ENCODE data around the gene CIBAR2. TPM values are rescaled to one million over a fixed set of nuclear protein-coding genes. Genes with fewer than 3 reads are reported as not detected.

CIBAR2 gene
- total and polyA plus RNA-seq, 2 donors (not counting 1 experiment from before 2014, with no cell fraction given): not detected

DNA sequence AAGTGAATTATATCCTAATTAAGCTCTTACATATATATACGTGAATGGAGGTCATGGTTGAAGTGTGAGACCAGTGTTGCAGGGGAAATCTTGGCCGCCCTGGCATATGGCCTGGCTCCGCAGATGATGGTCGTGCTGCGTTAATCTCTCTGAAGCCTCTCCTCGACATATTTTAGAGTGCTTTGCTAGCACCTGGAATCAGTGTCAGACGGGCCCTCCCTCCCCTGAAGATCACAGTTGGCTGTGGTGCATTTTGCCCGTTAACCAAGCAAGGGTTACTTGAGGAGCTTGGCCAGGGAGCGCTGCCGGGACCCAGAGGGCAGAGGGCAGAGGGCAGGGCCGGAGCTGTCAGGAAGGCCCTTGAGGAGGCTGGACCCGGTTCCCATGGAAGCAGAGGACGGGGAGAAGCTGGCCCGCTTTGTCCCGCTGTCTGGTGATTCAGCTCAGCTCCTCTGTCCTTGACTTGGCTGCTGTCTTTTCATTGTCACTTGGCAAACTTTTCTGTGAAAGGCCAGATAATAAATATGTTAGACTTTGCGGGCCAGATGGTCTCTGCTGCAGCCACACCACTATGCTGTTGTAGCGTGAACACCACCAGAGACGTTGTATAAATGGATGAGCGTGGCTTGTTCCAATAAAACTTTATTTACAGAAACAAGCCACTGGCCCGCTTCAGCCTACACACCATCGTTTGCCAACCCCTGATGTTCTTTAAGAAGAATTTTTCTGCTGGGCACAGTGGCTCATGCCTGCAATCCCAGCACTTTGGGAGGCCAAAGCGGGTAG lies 32.3 kb downstream of the CIBAR2 start:
- Histone ChIP-seq H3K4me3 (replicated peaks in 1 of 4; ENCODE audit: control extremely low read depth in 1 of 4, insufficient read depth in 1 of 4, low read depth in 3 of 4, low read length in 4 of 4) (no peak overlapping the region), H3K4me1 (ENCODE audit: control insufficient read depth, extremely low read depth, insufficient read depth, low read length) (no peaks in the 10 kb centered on the region), H3K27ac (ENCODE audit: insufficient read depth, low read length) (no peak overlapping the region), H3K9me3 (ENCODE audit: control insufficient read depth, insufficient read depth, low read depth, low read length) (no peaks in the 10 kb centered on the region), H3K9ac (ENCODE audit: insufficient read depth, low read length) (no peak overlapping the region), H2AFZ (ENCODE audit: low read length) (no peak overlapping the region), H3K79me2 (ENCODE audit: control insufficient read depth, insufficient read depth, low read length) (no peaks in the 10 kb centered on the region), H3K36me3 (ENCODE audit: control insufficient read depth, insufficient read depth, low read length) (peaks cover 16% of the 10 kb centered on the region), H3K4me2 (ENCODE audit: extremely low read depth, insufficient read depth, low read length) (no peak overlapping the region), H3K27me3 (ENCODE audit: control insufficient read depth, insufficient read depth, low read length) (no peaks in the 10 kb centered on the region), H4K20me1 (ENCODE audit: control insufficient read depth, extremely low read depth, insufficient read depth, low read length) (no peaks in the 10 kb centered on the region)
- DNase-seq (ENCODE audit: low read depth in 2 of 2): no peak
- no peak for TF ChIP-seq EZH2 (IDR thresholded peaks at IDR 0.05; ENCODE audit: low read length, missing control alignments)
- TF ChIP-seq, protein P1, sequence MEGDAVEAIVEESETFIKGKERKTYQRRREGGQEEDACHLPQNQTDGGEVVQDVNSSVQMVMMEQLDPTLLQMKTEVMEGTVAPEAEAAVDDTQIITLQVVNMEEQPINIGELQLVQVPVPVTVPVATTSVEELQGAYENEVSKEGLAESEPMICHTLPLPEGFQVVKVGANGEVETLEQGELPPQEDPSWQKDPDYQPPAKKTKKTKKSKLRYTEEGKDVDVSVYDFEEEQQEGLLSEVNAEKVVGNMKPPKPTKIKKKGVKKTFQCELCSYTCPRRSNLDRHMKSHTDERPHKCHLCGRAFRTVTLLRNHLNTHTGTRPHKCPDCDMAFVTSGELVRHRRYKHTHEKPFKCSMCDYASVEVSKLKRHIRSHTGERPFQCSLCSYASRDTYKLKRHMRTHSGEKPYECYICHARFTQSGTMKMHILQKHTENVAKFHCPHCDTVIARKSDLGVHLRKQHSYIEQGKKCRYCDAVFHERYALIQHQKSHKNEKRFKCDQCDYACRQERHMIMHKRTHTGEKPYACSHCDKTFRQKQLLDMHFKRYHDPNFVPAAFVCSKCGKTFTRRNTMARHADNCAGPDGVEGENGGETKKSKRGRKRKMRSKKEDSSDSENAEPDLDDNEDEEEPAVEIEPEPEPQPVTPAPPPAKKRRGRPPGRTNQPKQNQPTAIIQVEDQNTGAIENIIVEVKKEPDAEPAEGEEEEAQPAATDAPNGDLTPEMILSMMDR (conservative IDR thresholded peaks at IDR 0.05 in 1 of 2, IDR thresholded peaks at IDR 0.05 in 1 of 2; ENCODE audit: low read depth in 1 of 2, low read length in 2 of 2): no peak

DNA sequence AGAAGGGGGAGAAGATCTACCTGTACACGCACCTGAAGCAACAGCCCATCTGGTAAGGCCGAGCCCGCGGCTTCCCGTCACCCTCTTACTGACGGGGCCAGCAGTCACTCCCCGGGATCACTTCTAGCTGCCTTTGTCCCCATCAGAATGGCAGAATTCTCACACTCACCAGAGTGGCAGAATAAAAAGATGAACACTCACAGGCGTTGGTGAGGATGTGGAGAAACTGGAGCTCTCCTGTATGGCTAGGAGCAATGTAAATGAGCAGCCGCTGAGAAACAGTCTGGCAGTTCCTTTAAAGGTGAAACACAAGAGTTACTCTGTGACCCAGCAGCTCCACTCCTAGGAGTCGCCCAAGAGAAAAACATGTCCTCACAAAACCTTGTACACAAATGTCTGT lies 33.3 kb downstream of the CIBAR2 start:
- H3K4me2 ChIP-seq (ENCODE audit: extremely low read depth, insufficient read depth, low read length): no peak overlapping the region
- H3K4me3 ChIP-seq (replicated peaks in 1 of 4; ENCODE audit: control extremely low read depth in 1 of 4, insufficient read depth in 1 of 4, low read depth in 3 of 4, low read length in 4 of 4): no peak overlapping the region
- no peaks in the 10 kb centered on the region for H3K9me3 ChIP-seq (ENCODE audit: control insufficient read depth, insufficient read depth, low read depth, low read length)
- no peak overlapping the region for H3K9ac ChIP-seq (ENCODE audit: insufficient read depth, low read length)
- no peak overlapping the region for H3K27ac ChIP-seq (ENCODE audit: insufficient read depth, low read length)
- no peaks in the 10 kb centered on the region for H3K4me1 ChIP-seq (ENCODE audit: control insufficient read depth, extremely low read depth, insufficient read depth, low read length)
- DNase-seq (ENCODE audit: low read depth in 2 of 2): no peak
- TF ChIP-seq EZH2 (IDR thresholded peaks at IDR 0.05; ENCODE audit: low read length, missing control alignments): no peak
- TF ChIP-seq, protein P1 (conservative IDR thresholded peaks at IDR 0.05 in 1 of 2, IDR thresholded peaks at IDR 0.05 in 1 of 2; ENCODE audit: low read depth in 1 of 2, low read length in 2 of 2): no peak
- peaks cover 16% of the 10 kb centered on the region for H3K36me3 ChIP-seq (ENCODE audit: control insufficient read depth, insufficient read depth, low read length)
- no peaks in the 10 kb centered on the region for H3K79me2 ChIP-seq (ENCODE audit: control insufficient read depth, insufficient read depth, low read length)
- H4K20me1 ChIP-seq (ENCODE audit: control insufficient read depth, extremely low read depth, insufficient read depth, low read length): no peaks in the 10 kb centered on the region
- H3K27me3 ChIP-seq (ENCODE audit: control insufficient read depth, insufficient read depth, low read length): no peaks in the 10 kb centered on the region
- no peak overlapping the region for H2AFZ ChIP-seq (ENCODE audit: low read length)

DNA sequence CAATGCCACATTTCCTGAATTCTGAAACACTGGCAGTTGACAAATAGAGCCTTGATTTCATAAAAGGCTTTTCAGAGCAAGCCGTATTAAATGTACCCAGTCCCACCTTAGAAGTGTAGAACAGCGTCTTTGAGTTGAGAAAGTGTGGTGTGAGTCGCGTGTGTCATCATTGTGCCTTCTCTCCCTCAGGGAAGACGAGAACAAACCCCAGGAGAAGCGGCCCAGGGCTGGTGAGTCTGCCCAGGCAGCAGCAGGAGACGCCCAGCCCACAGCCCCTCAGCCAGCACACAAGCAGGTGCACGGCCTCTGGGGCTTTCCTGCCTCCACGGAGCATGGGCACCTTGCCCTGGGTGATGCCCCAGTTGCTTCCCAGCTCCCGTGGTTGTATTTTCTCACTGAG lies 34.0 kb downstream of the CIBAR2 start:
- H3K27me3 ChIP-seq (ENCODE audit: control insufficient read depth, insufficient read depth, low read length): no peaks in the 10 kb centered on the region
- no peak for TF ChIP-seq EZH2 (IDR thresholded peaks at IDR 0.05; ENCODE audit: low read length, missing control alignments)
- TF ChIP-seq, protein P1 (conservative IDR thresholded peaks at IDR 0.05 in 1 of 2, IDR thresholded peaks at IDR 0.05 in 1 of 2; ENCODE audit: low read depth in 1 of 2, low read length in 2 of 2): no peak
- no peaks in the 10 kb centered on the region for H3K4me1 ChIP-seq (ENCODE audit: control insufficient read depth, extremely low read depth, insufficient read depth, low read length)

More for the DNA sequence above, 34.0 kb downstream of the CIBAR2 start:
- Histone ChIP-seq H3K79me2 (ENCODE audit: control insufficient read depth, insufficient read depth, low read length) (no peaks in the 10 kb centered on the region), H3K36me3 (ENCODE audit: control insufficient read depth, insufficient read depth, low read length) (peaks cover 16% of the 10 kb centered on the region), H3K4me3 (replicated peaks in 1 of 4; ENCODE audit: control extremely low read depth in 1 of 4, insufficient read depth in 1 of 4, low read depth in 3 of 4, low read length in 4 of 4) (no peak overlapping the region), H3K27ac (ENCODE audit: insufficient read depth, low read length) (no peak overlapping the region), H3K9ac (ENCODE audit: insufficient read depth, low read length) (no peak overlapping the region), H2AFZ (ENCODE audit: low read length) (no peak overlapping the region), H3K9me3 (ENCODE audit: control insufficient read depth, insufficient read depth, low read depth, low read length) (no peaks in the 10 kb centered on the region), H4K20me1 (ENCODE audit: control insufficient read depth, extremely low read depth, insufficient read depth, low read length) (no peaks in the 10 kb centered on the region), H3K4me2 (ENCODE audit: extremely low read depth, insufficient read depth, low read length) (no peak overlapping the region)
- DNase-seq (ENCODE audit: low read depth in 2 of 2): no peak

Data from fibroblast of lung (primary cell).